PC-3 (cell line): Measurements from ENCODE around the gene NT5DC3. TPM values are rescaled to one million over a fixed set of nuclear protein-coding genes. Genes with fewer than 3 reads are reported as not detected.
A peak's percentile ranks its signal among the peaks of the same experiment; 100 is the strongest.

Experiments
- ATAC-seq: fragments of 200-7000 bp; cut with Tn5 transposase; 2 replicates; pipeline ENCODE4 v1.9.1; 2020; ENCODE audit warnings: mild to moderate bottlenecking, moderate library complexity
- BruUV-seq: library from RNA; stranded (reverse); fragments of 400-500 nt; replicated peaks from 2 replicates; lab custom pipeline; 2021; lab: Mats Ljungman, UMichigan
- CTCF ChIA-PET: fragments of 300-600 bp; sonication (Branson Sonifier 250); formaldehyde crosslinking; loops from one replicate; lab custom pipeline; 2022; ENCODE audit warnings: antibody characterized with exemption; lab: Charles Lee
- POLR2A ChIA-PET: fragments of 300-600 bp; sonication (Branson Sonifier 250); formaldehyde crosslinking; loops from one replicate; lab custom pipeline; 2022; ENCODE audit warnings: antibody characterized with exemption; ENCODE audit not compliant: unreplicated experiment; lab: Charles Lee
- DNase-seq: peaks from one replicate; pipeline ENCODE4 v3.0.0-alpha.2; 2015
- H2AFZ ChIP-seq: fragments of 300-600 bp; sonication (generic); 2 replicates; pipeline ENCODE4 v1.6.0; 2016; ENCODE audit warnings: antibody characterized with exemption, low read length
- H3F3A ChIP-seq: fragments of 300-600 bp; sonication (generic); one replicate; pipeline ENCODE4 v1.6.0; 2017; ENCODE audit warnings: antibody characterized with exemption, low read length, control low read depth, mild to moderate bottlenecking; ENCODE audit not compliant: unreplicated experiment
- H3K27ac ChIP-seq: fragments of 300-600 bp; sonication (generic); 2 replicates; pipeline ENCODE4 v1.5.1; 2016; ENCODE audit warnings: mild to moderate bottlenecking, low read length
- H3K27me3 ChIP-seq: fragments of 300-600 bp; sonication (generic); 2 replicates; pipeline ENCODE4 v1.6.1; 2016; ENCODE audit warnings: low read length, mixed read lengths
- H3K36me3 ChIP-seq: fragments of 300-600 bp; sonication (generic); 2 replicates; pipeline ENCODE4 v1.6.1; 2016; ENCODE audit warnings: low read depth, mixed run types, low read length, mixed read lengths
- H3K4me1 ChIP-seq: fragments of 300-600 bp; sonication (generic); 2 replicates; pipeline ENCODE4 v1.5.1; 2016; ENCODE audit warnings: low read length; ENCODE audit not compliant: insufficient read depth
- H3K4me2 ChIP-seq: fragments of 300-600 bp; sonication (generic); 2 replicates; pipeline ENCODE4 v1.6.0; 2016; ENCODE audit warnings: low read length
- H3K4me3 ChIP-seq: fragments of 300-600 bp; sonication (generic); 2 replicates; pipeline ENCODE4 v1.5.1; 2016; ENCODE audit warnings: mild to moderate bottlenecking, low read length, mixed read lengths
- H3K79me2 ChIP-seq: fragments of 300-600 bp; sonication (generic); 2 replicates; pipeline ENCODE4 v1.6.1; 2017; ENCODE audit warnings: low read length, mixed read lengths
- H3K9ac ChIP-seq: fragments of 300-600 bp; sonication (generic); 2 replicates; pipeline ENCODE4 v1.6.0; 2016; ENCODE audit warnings: mild to moderate bottlenecking, low read length
- H3K9me2 ChIP-seq: fragments of 300-600 bp; sonication (generic); replicated peaks from 2 replicates; pipeline ENCODE4 v1.6.1; 2016; ENCODE audit warnings: mixed run types, low read length, mixed read lengths
- H3K9me3 ChIP-seq: fragments of 300-600 bp; sonication (generic); 2 replicates; pipeline ENCODE4 v1.6.1; 2016; ENCODE audit warnings: low read length, mixed read lengths
- H4K20me1 ChIP-seq: fragments of 300-600 bp; sonication (generic); 2 replicates; pipeline ENCODE4 v1.6.1; 2016; ENCODE audit warnings: low read length, mixed read lengths
- EZH2 ChIP-seq: fragments of 300-600 bp; sonication (generic); IDR thresholded peaks from one replicate; pipeline ENCODE4 v1.6.1; 2017; ENCODE audit warnings: antibody characterized with exemption, mild to moderate bottlenecking, low read length; ENCODE audit not compliant: unreplicated experiment
- EZH2phosphoT487 ChIP-seq: fragments of 300-600 bp; sonication (generic); IDR thresholded peaks from 2 replicates; pipeline ENCODE4 v1.6.1; 2018; ENCODE audit warnings: mild to moderate bottlenecking, antibody characterized with exemption, low read length, borderline replicate concordance
- intact Hi-C: fragments of 100-400 bp; cut with micrococcal nuclease; formaldehyde crosslinking; loops from 2 replicates; pipeline ENCODE4 v1.9.0; 2023
- total RNA-seq: library from RNA; depleted of rRNA; stranded (reverse); fragments of >200 nt; gene quantifications from 2 replicates; pipeline ENCODE4 v1.2.3, GENCODE V29; 2014
- TF ChIP-seq, protein P1 (sequence below): fragments of 300-600 bp; sonication (generic); conservative IDR thresholded peaks from 2 replicates; pipeline ENCODE4 v1.5.1; 2017; ENCODE audit warnings: antibody characterized with exemption, low read depth, mild to moderate bottlenecking, low read length

NT5DC3 gene
- total RNA-seq, 1 experiment from 2014 or later: 15.7 TPM

- ATAC-seq (peak; percentile 11; the same call in 1 of the 2 replicates), DNase-seq (no peak)
- Histone ChIP-seq H4K20me1 (no peaks in the 10 kb centered on the region), H3K27ac (peak overlapping the region; percentile 9), H2AFZ (no peak overlapping the region), H3F3A (no peaks in the 10 kb centered on the region), H3K4me1 (peaks cover 35% of the 10 kb centered on the region), H3K27me3 (no peaks in the 10 kb centered on the region), H3K9me2 (no peaks in the 10 kb centered on the region), H3K4me3 (no peak overlapping the region), H3K9ac (no peak overlapping the region), H3K79me2 (no peaks in the 10 kb centered on the region), H3K9me3 (no peaks in the 10 kb centered on the region), H3K4me2 (peak overlapping the region; percentile 37), H3K36me3 (no peaks in the 10 kb centered on the region)
- TF ChIP-seq EZH2 (no peak), EZH2phosphoT487 (no peak)
- TF ChIP-seq, protein P1, sequence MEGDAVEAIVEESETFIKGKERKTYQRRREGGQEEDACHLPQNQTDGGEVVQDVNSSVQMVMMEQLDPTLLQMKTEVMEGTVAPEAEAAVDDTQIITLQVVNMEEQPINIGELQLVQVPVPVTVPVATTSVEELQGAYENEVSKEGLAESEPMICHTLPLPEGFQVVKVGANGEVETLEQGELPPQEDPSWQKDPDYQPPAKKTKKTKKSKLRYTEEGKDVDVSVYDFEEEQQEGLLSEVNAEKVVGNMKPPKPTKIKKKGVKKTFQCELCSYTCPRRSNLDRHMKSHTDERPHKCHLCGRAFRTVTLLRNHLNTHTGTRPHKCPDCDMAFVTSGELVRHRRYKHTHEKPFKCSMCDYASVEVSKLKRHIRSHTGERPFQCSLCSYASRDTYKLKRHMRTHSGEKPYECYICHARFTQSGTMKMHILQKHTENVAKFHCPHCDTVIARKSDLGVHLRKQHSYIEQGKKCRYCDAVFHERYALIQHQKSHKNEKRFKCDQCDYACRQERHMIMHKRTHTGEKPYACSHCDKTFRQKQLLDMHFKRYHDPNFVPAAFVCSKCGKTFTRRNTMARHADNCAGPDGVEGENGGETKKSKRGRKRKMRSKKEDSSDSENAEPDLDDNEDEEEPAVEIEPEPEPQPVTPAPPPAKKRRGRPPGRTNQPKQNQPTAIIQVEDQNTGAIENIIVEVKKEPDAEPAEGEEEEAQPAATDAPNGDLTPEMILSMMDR: no peak
- no TSS peak for BruUV-seq
- CTCF ChIA-PET: interaction anchor here (0.6 kb wide), 1 partner anchor 66 kb away, joined by 3 read pairs; no protein-coding TSS in a partner anchor
- intact Hi-C loops: no loop called here
- POLR2A ChIA-PET: interaction anchor here (0.6 kb wide), 1 partner anchor 75 kb away, joined by 4 read pairs; no protein-coding TSS in a partner anchor
Measured at GRCh38 chr12:103850429-103850828, 9.4 kb upstream of the NT5DC3 start.

- H3K79me2 ChIP-seq: no peaks in the 10 kb centered on the region
- no peaks in the 10 kb centered on the region for H3K36me3 ChIP-seq
- H3K9me3 ChIP-seq: no peaks in the 10 kb centered on the region
- CTCF ChIA-PET: no interaction called here
- TF ChIP-seq EZH2: no peak
- TF ChIP-seq EZH2phosphoT487: no peak
- TF ChIP-seq, protein P1: no peak
- DNase-seq (no peak), ATAC-seq (no peak)
- H3K27me3 ChIP-seq: no peaks in the 10 kb centered on the region
- BruUV-seq: no TSS peak
- peaks cover 31% of the 10 kb centered on the region for H3K4me1 ChIP-seq
- intact Hi-C loops: no loop called here
- H3F3A ChIP-seq: no peaks in the 10 kb centered on the region
- H3K4me2 ChIP-seq: no peak overlapping the region
- H3K4me3 ChIP-seq: no peak overlapping the region
- no peaks in the 10 kb centered on the region for H3K9me2 ChIP-seq
- POLR2A ChIA-PET: no interaction called here
- no peak overlapping the region for H3K9ac ChIP-seq
- no peaks in the 10 kb centered on the region for H4K20me1 ChIP-seq
- no peak overlapping the region for H3K27ac ChIP-seq
- no peak overlapping the region for H2AFZ ChIP-seq
Measured at GRCh38 chr12:103848917-103849491, 8.0 kb upstream of the NT5DC3 start.

GRCh38 chr12:103848143-103848542 is 7.1 kb upstream of the NT5DC3 start:
- H3K27ac ChIP-seq: no peak overlapping the region
- no TSS peak for BruUV-seq
- TF ChIP-seq, protein P1: no peak

More at GRCh38 chr12:103848143-103848542, 7.1 kb upstream of the NT5DC3 start:
- Histone ChIP-seq H3K9me3 (no peaks in the 10 kb centered on the region), H4K20me1 (no peaks in the 10 kb centered on the region), H3K4me1 (peaks cover 31% of the 10 kb centered on the region), H3K4me2 (no peak overlapping the region), H3K79me2 (no peaks in the 10 kb centered on the region), H3K36me3 (no peaks in the 10 kb centered on the region), H3F3A (no peaks in the 10 kb centered on the region), H3K4me3 (no peak overlapping the region), H3K9me2 (no peaks in the 10 kb centered on the region), H3K9ac (no peak overlapping the region), H2AFZ (no peak overlapping the region), H3K27me3 (no peaks in the 10 kb centered on the region)
- intact Hi-C loops: no loop called here
- DNase-seq: peak; percentile 51
- ATAC-seq: peak; percentile 23; the same call in 1 of the 2 replicates
- ChIA-PET CTCF (no interaction called here), POLR2A (no interaction called here)
